SK-N-SH (cell line): Measurements from ENCODE around the gene PPP2R5C.

Experiments used
- CHD2 ChIP-seq: fragments of 150-350 bp; IDR thresholded peaks from 2 replicates; pipeline ENCODE4 v1.6.1; 2018; ENCODE audit warnings: low read length; ENCODE audit not compliant: partially characterized antibody
- CTCF ChIP-seq: fragments of 200-600 bp; sonication (generic); IDR thresholded peaks from 2 replicates; pipeline ENCODE4 v1.6.1; 2017; ENCODE audit warnings: antibody characterized with exemption, mild to moderate bottlenecking, moderate library complexity
- ELF1 ChIP-seq: IDR thresholded peaks from 2 replicates; pipeline ENCODE4 v1.4.0; 2012
- JUND ChIP-seq: IDR thresholded peaks from 2 replicates; pipeline ENCODE4 v1.4.0; 2012
- NFIC ChIP-seq: IDR thresholded peaks from 2 replicates; pipeline ENCODE4 v1.4.0; 2012; ENCODE audit warnings: borderline replicate concordance
- POLR2AphosphoS5 ChIP-seq: IDR thresholded peaks from 2 replicates; pipeline ENCODE4 v1.6.1; 2012; ENCODE audit warnings: low read depth, low read length
- RFX5 ChIP-seq: IDR thresholded peaks from 2 replicates; pipeline ENCODE4 v1.6.1; 2012; ENCODE audit warnings: mild to moderate bottlenecking, improper control_type of control experiment, low read length
- SMC3 ChIP-seq: IDR thresholded peaks from 2 replicates; pipeline ENCODE4 v1.6.1; 2012; ENCODE audit warnings: low read depth, low read length, improper control_type of control experiment
- TAF1 ChIP-seq: IDR thresholded peaks from 2 replicates; pipeline ENCODE4 v1.6.1; 2012; ENCODE audit warnings: low read depth, mild to moderate bottlenecking, low read length, moderate library complexity, borderline replicate concordance
- TCF12 ChIP-seq: IDR thresholded peaks from 2 replicates; pipeline ENCODE4 v1.4.0; 2012
- TEAD4 ChIP-seq: IDR thresholded peaks from 2 replicates; pipeline ENCODE4 v1.4.0; 2012; ENCODE audit warnings: mild to moderate bottlenecking, borderline replicate concordance; ENCODE audit not compliant: insufficient read depth
- YY1 ChIP-seq: IDR thresholded peaks from 2 replicates; pipeline ENCODE4 v1.4.0; 2012; ENCODE audit warnings: low read depth, mild to moderate bottlenecking

GRCh38 chr14:101828046-101828445 lies 66.5 kb downstream of the PPP2R5C start:
- TF ChIP-seq POLR2AphosphoS5 = no peak
- no peak for TF ChIP-seq TEAD4
- no peak for TF ChIP-seq CTCF
- no peak for TF ChIP-seq YY1
- no peak for TF ChIP-seq SMC3
- TF ChIP-seq ELF1 = no peak
- TF ChIP-seq RFX5 = no peak
- no peak for TF ChIP-seq TCF12
- no peak for TF ChIP-seq JUND
- no peak for TF ChIP-seq TAF1
- no peak for TF ChIP-seq NFIC
- no peak for TF ChIP-seq CHD2
